ENCODE measurements around the gene PRKCE. TPM values are rescaled to one million over a fixed set of nuclear protein-coding genes. Genes with fewer than 3 reads are reported as not detected.
"Not testable (repeated sequence)": the region's sequence is repeated elsewhere in the genome, so short reads cannot be mapped to it uniquely, and the experiment has no call there.

Gene PRKCE
- total RNA-seq, 1 experiment from 2014 or later: 17.7 TPM

- Mint-ChIP-seq H3K4me1 (ENCODE audit: low read depth, unreplicated experiment) (peaks cover 8% of the 10 kb centered on the region), H3K9me3 (ENCODE audit: low read depth, unreplicated experiment) (peaks cover 4% of the 10 kb centered on the region), H3K27ac (ENCODE audit: unreplicated experiment) (no peak overlapping the region), H3K27me3 (ENCODE audit: unreplicated experiment) (no peaks in the 10 kb centered on the region), H3K36me3 (ENCODE audit: insufficient read depth, unreplicated experiment) (no peaks in the 10 kb centered on the region), H3K4me3 (ENCODE audit: low read depth, unreplicated experiment) (no peak overlapping the region)
- CTCF ChIA-PET: interaction anchor here (0.5 to 1.4 kb wide), 2 partner anchors 13 to 108 kb away, joined by 3 to 4 read pairs; no protein-coding TSS in a partner anchor
- no peak for DNase-seq
- intact Hi-C loops (cut with micrococcal nuclease; ENCODE audit: unreplicated experiment): no loop called here
- TF ChIP-seq CTCF (IDR thresholded peaks at IDR 0.05; ENCODE audit: unreplicated experiment): no peak
- no TSS peak for BruUV-seq (replicated peaks)
Measured at GRCh38 chr2:45714679-45715078, 63.2 kb downstream of the PRKCE start.

- DNase-seq: no peak
- TF ChIP-seq CTCF (IDR thresholded peaks at IDR 0.05; ENCODE audit: unreplicated experiment): no peak
- H3K36me3 Mint-ChIP-seq (ENCODE audit: insufficient read depth, unreplicated experiment): no peaks in the 10 kb centered on the region
- intact Hi-C loops (cut with micrococcal nuclease; ENCODE audit: unreplicated experiment): no loop called here
- H3K9me3 Mint-ChIP-seq (ENCODE audit: low read depth, unreplicated experiment): peaks cover 4% of the 10 kb centered on the region
- no peak overlapping the region for H3K4me3 Mint-ChIP-seq (ENCODE audit: low read depth, unreplicated experiment)
- BruUV-seq (replicated peaks): no TSS peak
- peaks cover 8% of the 10 kb centered on the region for H3K4me1 Mint-ChIP-seq (ENCODE audit: low read depth, unreplicated experiment)
- CTCF ChIA-PET: no interaction called here
- no peak overlapping the region for H3K27ac Mint-ChIP-seq (ENCODE audit: unreplicated experiment)
- no peaks in the 10 kb centered on the region for H3K27me3 Mint-ChIP-seq (ENCODE audit: unreplicated experiment)
Measured at GRCh38 chr2:45715601-45716379, 64.3 kb downstream of the PRKCE start.

GRCh38 chr2:45716432-45716831 is 65.0 kb downstream of the PRKCE start:
- H3K4me1 Mint-ChIP-seq (ENCODE audit: low read depth, unreplicated experiment); H3K27ac Mint-ChIP-seq (ENCODE audit: unreplicated experiment); H3K27me3 Mint-ChIP-seq (ENCODE audit: unreplicated experiment); CTCF ChIA-PET; DNase-seq; H3K36me3 Mint-ChIP-seq (ENCODE audit: insufficient read depth, unreplicated experiment); H3K4me3 Mint-ChIP-seq (ENCODE audit: low read depth, unreplicated experiment); BruUV-seq (replicated peaks); intact Hi-C loops (cut with micrococcal nuclease; ENCODE audit: unreplicated experiment); H3K9me3 Mint-ChIP-seq (ENCODE audit: low read depth, unreplicated experiment): not testable (repeated sequence)

- CTCF ChIA-PET: no interaction called here
- no peak overlapping the region for H3K27ac Mint-ChIP-seq (ENCODE audit: unreplicated experiment)
- peaks cover 4% of the 10 kb centered on the region for H3K9me3 Mint-ChIP-seq (ENCODE audit: low read depth, unreplicated experiment)
- H3K27me3 Mint-ChIP-seq (ENCODE audit: unreplicated experiment): no peaks in the 10 kb centered on the region
- H3K4me1 Mint-ChIP-seq (ENCODE audit: low read depth, unreplicated experiment): peaks cover 8% of the 10 kb centered on the region
- DNase-seq: no peak
- no TSS peak for BruUV-seq (replicated peaks)
- no peaks in the 10 kb centered on the region for H3K36me3 Mint-ChIP-seq (ENCODE audit: insufficient read depth, unreplicated experiment)
- TF ChIP-seq CTCF (IDR thresholded peaks at IDR 0.05; ENCODE audit: unreplicated experiment): no peak
- intact Hi-C loops (cut with micrococcal nuclease; ENCODE audit: unreplicated experiment): no loop called here
- no peak overlapping the region for H3K4me3 Mint-ChIP-seq (ENCODE audit: low read depth, unreplicated experiment)
Measured at GRCh38 chr2:45716915-45717314, 65.4 kb downstream of the PRKCE start.

GRCh38 chr2:45720210-45720609 is 68.7 kb downstream of the PRKCE start:
- no TSS peak for BruUV-seq (replicated peaks)
- intact Hi-C loops (cut with micrococcal nuclease; ENCODE audit: unreplicated experiment): no loop called here
- TF ChIP-seq CTCF (IDR thresholded peaks at IDR 0.05; ENCODE audit: unreplicated experiment): no peak
- CTCF ChIA-PET: no interaction called here
- Mint-ChIP-seq H3K4me1 (ENCODE audit: low read depth, unreplicated experiment) (peaks cover 9% of the 10 kb centered on the region), H3K9me3 (ENCODE audit: low read depth, unreplicated experiment) (peaks cover 4% of the 10 kb centered on the region), H3K36me3 (ENCODE audit: insufficient read depth, unreplicated experiment) (no peaks in the 10 kb centered on the region), H3K4me3 (ENCODE audit: low read depth, unreplicated experiment) (no peak overlapping the region), H3K27me3 (ENCODE audit: unreplicated experiment) (no peaks in the 10 kb centered on the region), H3K27ac (ENCODE audit: unreplicated experiment) (no peak overlapping the region)
- no peak for DNase-seq

All from Calu3 (cell line).